Measurements from ENCODE around the gene TRIB2.

DNA sequence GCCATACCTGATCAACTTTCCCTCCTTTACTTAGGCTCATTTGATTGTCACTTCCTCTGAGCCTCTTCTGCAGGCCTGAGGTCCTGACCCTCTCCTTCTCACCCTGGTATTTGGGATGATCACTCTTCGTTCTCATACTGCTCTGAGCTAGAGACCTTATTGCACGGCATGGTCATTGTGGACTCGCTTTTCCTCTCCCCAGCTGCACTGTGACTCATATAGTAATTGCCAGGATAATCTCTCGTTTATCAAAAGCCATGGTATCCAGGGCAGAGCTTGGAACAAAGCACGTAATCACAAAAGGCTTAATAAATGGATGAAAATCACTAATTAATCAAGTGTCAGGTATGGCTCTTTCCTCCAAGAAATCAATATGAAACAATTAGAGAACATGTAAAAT, 40.9 kb upstream of the TRIB2 start:
- TF ChIP-seq, protein P1, sequence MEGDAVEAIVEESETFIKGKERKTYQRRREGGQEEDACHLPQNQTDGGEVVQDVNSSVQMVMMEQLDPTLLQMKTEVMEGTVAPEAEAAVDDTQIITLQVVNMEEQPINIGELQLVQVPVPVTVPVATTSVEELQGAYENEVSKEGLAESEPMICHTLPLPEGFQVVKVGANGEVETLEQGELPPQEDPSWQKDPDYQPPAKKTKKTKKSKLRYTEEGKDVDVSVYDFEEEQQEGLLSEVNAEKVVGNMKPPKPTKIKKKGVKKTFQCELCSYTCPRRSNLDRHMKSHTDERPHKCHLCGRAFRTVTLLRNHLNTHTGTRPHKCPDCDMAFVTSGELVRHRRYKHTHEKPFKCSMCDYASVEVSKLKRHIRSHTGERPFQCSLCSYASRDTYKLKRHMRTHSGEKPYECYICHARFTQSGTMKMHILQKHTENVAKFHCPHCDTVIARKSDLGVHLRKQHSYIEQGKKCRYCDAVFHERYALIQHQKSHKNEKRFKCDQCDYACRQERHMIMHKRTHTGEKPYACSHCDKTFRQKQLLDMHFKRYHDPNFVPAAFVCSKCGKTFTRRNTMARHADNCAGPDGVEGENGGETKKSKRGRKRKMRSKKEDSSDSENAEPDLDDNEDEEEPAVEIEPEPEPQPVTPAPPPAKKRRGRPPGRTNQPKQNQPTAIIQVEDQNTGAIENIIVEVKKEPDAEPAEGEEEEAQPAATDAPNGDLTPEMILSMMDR (IDR thresholded peaks at IDR 0.05): no peak
- TF ChIP-seq EZH2 (IDR thresholded peaks at IDR 0.05): no peak
